ENCODE measurements around the gene REEP3.

DNA sequence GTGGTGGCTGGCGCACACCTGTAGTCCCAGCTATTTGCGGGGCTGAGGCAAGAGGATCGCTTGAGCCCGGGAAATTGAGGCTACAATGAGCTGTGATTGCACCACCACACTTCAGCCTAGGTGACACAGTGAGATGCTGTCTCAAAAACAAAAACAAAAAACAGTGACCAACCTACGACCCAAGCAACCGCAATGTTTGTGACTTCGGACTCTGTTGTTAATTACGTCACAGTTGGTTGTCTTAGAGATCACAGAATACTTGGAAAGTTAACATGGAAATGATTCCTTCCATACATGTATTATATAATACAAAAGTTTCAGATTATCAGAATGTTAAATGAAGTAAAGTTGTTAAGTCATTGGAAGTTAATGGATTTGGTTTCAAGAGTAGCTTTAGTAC lies 106.2 kb downstream of the REEP3 start:
- no peak for TF ChIP-seq POLR2A (IDR thresholded peaks at IDR 0.05)
- TF ChIP-seq, protein P1, sequence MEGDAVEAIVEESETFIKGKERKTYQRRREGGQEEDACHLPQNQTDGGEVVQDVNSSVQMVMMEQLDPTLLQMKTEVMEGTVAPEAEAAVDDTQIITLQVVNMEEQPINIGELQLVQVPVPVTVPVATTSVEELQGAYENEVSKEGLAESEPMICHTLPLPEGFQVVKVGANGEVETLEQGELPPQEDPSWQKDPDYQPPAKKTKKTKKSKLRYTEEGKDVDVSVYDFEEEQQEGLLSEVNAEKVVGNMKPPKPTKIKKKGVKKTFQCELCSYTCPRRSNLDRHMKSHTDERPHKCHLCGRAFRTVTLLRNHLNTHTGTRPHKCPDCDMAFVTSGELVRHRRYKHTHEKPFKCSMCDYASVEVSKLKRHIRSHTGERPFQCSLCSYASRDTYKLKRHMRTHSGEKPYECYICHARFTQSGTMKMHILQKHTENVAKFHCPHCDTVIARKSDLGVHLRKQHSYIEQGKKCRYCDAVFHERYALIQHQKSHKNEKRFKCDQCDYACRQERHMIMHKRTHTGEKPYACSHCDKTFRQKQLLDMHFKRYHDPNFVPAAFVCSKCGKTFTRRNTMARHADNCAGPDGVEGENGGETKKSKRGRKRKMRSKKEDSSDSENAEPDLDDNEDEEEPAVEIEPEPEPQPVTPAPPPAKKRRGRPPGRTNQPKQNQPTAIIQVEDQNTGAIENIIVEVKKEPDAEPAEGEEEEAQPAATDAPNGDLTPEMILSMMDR (IDR thresholded peaks at IDR 0.05), result no peak

Data from thyroid gland (tissue), 4 donors.